ENCODE data around the gene GGT7. TPM values are rescaled to one million over a fixed set of nuclear protein-coding genes. Genes with fewer than 3 reads are reported as not detected.

Gene GGT7
- total and polyA plus RNA-seq, 9 of the 15 experiments (the other 6 are each of a cell fraction or from before 2014, with no cell fraction given): 0.04 to 18.3 (median 5.9) TPM

DNA sequence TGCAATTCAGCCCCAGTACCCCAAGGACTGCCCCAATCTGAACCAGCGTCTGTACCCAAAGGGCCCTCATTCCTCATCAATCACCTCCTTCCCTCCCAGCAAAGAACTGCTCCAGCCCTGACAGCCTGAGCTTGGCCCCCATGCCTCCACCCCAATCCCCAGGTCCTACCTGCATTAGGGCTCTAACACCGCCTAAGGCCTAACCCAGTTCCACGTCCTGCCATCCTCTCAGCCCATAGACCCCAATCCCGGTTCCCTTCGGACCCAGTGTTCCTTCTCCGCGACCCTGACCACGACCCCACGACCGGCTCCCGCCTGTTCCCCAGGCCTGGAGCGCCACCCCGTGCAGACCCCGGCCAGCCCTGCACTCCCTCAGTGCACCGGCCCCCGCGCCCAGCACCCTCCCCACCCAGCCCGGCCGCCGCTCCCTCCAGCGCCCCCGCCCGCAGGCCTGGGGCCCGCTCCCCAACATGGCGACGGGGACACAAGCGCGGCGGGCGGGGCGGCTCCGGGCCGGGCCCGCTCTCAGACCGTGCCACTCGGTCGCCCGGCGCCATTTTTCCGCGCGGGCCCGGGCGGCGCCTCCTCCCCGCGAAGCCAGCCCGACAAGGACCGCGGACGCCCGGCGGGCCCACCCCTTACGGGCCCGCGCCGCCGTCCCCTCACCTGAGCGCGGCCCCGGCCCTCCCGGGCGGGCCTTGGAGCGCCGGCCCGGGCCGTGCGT lies 47.7 kb downstream of the GGT7 start (continued):
- no peak for TF ChIP-seq MAFG (tag; conservative IDR thresholded peaks at IDR 0.05)
- TF ChIP-seq ZNF311 (CRISPR knock-in tag; IDR thresholded peaks at IDR 0.05): no peak
- no peak for TF ChIP-seq CBFA2T3 (IDR thresholded peaks at IDR 0.05)
- no peak for TF ChIP-seq ELF2 (CRISPR knock-in tag; IDR thresholded peaks at IDR 0.05)
- TF ChIP-seq LCOR (CRISPR knock-in tag; IDR thresholded peaks at IDR 0.05): no peak
- TF ChIP-seq ZBTB8A (IDR thresholded peaks at IDR 0.05; ENCODE audit: partially characterized antibody): no peak
- no peak for TF ChIP-seq ELK3 (CRISPR knock-in tag; IDR thresholded peaks at IDR 0.05)
- TF ChIP-seq THRAP3 (IDR thresholded peaks at IDR 0.05; ENCODE audit: borderline replicate concordance): no peak
- no peak for TF ChIP-seq SREBF1 (IDR thresholded peaks at IDR 0.05; ENCODE audit: borderline replicate concordance, low read depth, low read length)
- no peak for TF ChIP-seq SLC30A9 (CRISPR knock-in tag; IDR thresholded peaks at IDR 0.05)
- no peak for TF ChIP-seq NCOA2 (IDR thresholded peaks at IDR 0.05; ENCODE audit: partially characterized antibody in 2 of 2)
- TF ChIP-seq SOX6 (IDR thresholded peaks at IDR 0.05): no peak
- no peak for TF ChIP-seq OTX1 (CRISPR knock-in tag; IDR thresholded peaks at IDR 0.05)
- no peak for TF ChIP-seq NR0B1 (IDR thresholded peaks at IDR 0.05; ENCODE audit: partially characterized antibody)
- TF ChIP-seq ZNF436 (CRISPR knock-in tag; IDR thresholded peaks at IDR 0.05): no peak
- no peak for TF ChIP-seq ZNF589 (CRISPR knock-in tag; IDR thresholded peaks at IDR 0.05; ENCODE audit: low read depth)
- TF ChIP-seq MAFF (IDR thresholded peaks at IDR 0.05; ENCODE audit: low read length): no peak
- TF ChIP-seq KAT8 (IDR thresholded peaks at IDR 0.05; ENCODE audit: low read depth): no peak
- no peak for TF ChIP-seq EGR1 (conservative IDR thresholded peaks at IDR 0.05)
- TF ChIP-seq TOE1 (IDR thresholded peaks at IDR 0.05; ENCODE audit: borderline replicate concordance): 0 out of 2 replicates have a peak, but pooled peaks have one; percentile 48
- TF ChIP-seq TOE1 (CRISPR knock-in tag; IDR thresholded peaks at IDR 0.05; ENCODE audit: borderline replicate concordance, low read depth): no peak
- no peak; the same call in 1 of the 2 replicates for TF ChIP-seq SP1 (CRISPR knock-in tag; IDR thresholded peaks at IDR 0.05)
- TF ChIP-seq ZNF785 (CRISPR knock-in tag; IDR thresholded peaks at IDR 0.05): no peak
- peak; percentile 62; the same call in 1 of the 2 replicates for TF ChIP-seq HDGF (IDR thresholded peaks at IDR 0.05)
- no peak for TF ChIP-seq SRSF9 (IDR thresholded peaks at IDR 0.05; ENCODE audit: borderline replicate concordance, low read depth, low read length)
- no peak for TF ChIP-seq PPARD (CRISPR knock-in tag; IDR thresholded peaks at IDR 0.05)
- no peak for TF ChIP-seq PREB (CRISPR knock-in tag; IDR thresholded peaks at IDR 0.05)
- peak; percentile 96; the same call in 1 of the 2 replicates for TF ChIP-seq PHF8 (IDR thresholded peaks at IDR 0.05; ENCODE audit: borderline replicate concordance, low read length)
